Dedifferentiated amniotic fluid mesenchymal stem cell (primary cell): ENCODE measurements around the gene SETDB1.
A peak's percentile ranks its signal among the peaks of the same experiment; 100 is the strongest.

Experiments used
- DNase-seq: peaks from one replicate; pipeline ENCODE4 v3.0.0-alpha.2; 2016; ENCODE audit errors: extremely low spot score

Gene SETDB1

GRCh38 chr1:150931773-150932172 lies 5.6 kb downstream of the SETDB1 start:
- DNase-seq: no peak

DNA sequence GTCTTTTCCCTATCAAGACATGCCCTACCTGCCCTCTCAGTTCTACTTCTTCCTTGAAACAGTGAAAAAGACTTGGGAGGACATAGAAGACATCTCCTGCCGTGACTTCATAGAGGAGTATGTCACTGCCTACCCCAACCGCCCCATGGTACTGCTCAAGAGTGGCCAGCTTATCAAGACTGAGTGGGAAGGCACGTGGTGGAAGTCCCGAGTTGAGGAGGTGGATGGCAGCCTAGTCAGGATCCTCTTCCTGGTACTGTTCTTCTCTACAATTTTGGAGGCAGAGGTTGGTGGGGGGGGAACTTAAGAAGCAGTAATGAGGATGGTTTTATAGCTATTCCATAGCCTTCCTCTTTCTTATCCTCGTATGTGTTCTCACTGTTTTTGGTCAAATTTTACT lies 18.7 kb downstream of the SETDB1 start:
- DNase-seq: no peak

DNA sequence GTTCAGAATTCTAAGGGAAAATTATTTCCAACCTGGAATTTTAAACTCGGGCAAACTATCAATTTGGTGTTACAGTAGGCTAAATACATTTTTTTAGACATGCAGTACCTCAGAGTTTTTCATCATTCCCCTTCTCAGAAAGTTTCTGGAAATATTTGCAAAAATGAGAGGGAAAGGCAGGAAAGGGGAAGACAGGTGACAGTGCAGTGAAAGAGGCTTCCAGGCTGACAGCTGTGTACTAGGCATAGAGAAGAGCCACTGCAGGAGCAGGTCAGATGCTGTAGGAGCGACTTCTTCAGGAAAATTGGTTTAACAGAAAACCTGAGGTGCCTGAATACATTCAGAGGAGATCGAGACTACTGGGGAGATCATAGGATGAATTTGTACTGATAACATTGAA lies 28.5 kb downstream of the SETDB1 start:
- no peak for DNase-seq

DNA sequence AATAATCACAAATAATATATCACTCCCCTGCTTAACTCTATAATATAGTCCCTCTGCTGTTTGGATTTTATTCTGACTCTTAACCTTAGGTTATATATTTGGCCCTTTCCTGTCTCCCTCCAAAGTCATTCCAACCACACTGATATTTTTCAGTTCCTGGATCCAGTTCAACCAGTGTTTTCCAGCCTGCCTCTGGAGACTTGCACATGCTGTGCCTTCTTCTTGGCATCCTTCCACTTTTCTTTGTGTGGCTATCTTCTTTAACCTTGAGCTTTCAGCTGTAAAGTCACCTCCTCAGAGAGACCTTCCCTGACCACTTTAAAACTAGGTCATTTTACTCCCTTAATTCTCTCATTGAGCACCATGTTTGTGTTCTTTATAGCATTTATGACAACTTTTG lies 29.1 kb downstream of the SETDB1 start:
- no peak for DNase-seq

GRCh38 chr1:150957666-150958065 lies 31.5 kb downstream of the SETDB1 start:
- no peak for DNase-seq

- no peak for DNase-seq
Observed at GRCh38 chr1:150960646-150961045, 34.5 kb downstream of the SETDB1 start.

GRCh38 chr1:150961756-150962155 lies 35.6 kb downstream of the SETDB1 start:
- DNase-seq: no peak

DNA sequence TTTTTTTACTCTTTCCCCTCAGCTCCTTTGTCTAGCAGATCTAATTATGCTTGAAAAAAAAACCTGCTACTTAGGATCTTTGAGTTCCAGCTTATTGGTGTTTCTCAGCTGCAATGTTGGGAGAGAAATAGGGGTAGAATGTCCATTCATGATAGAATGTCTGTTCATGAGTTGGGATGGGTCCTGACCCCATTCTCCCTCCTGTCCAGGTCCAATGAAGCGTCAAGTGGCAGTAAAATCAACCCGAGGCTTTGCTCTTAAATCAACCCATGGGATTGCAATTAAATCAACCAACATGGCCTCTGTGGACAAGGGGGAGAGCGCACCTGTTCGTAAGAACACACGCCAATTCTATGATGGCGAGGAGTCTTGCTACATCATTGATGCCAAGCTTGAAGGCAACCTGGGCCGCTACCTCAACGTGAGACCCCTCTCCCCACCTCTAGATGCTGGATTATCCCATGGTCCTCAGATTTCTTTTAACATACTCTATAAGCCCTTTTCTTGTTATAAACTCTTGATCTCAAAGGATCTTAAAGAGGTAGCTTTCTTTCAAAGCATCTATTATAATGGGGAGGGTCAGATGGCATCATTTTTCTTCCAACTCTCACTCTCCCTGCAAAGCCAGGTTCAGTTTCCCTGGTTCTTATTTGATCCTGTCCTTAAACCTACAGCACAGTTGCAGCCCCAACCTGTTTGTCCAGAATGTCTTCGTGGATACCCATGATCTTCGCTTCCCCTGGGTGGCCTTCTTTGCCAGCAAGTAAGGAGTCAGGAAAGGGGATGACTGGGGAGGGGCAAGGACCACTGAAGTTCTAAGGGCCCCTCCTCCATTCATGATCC lies 37.4 kb downstream of the SETDB1 start:
- DNase-seq: no peak

- no peak for DNase-seq
Observed at GRCh38 chr1:150964164-150964489, 38.0 kb downstream of the SETDB1 start.

- DNase-seq: no peak
Observed at GRCh38 chr1:150965605-150966004, 39.4 kb downstream of the SETDB1 start.

GRCh38 chr1:150966011-150966410 lies 39.8 kb downstream of the SETDB1 start:
- DNase-seq: no peak

DNA sequence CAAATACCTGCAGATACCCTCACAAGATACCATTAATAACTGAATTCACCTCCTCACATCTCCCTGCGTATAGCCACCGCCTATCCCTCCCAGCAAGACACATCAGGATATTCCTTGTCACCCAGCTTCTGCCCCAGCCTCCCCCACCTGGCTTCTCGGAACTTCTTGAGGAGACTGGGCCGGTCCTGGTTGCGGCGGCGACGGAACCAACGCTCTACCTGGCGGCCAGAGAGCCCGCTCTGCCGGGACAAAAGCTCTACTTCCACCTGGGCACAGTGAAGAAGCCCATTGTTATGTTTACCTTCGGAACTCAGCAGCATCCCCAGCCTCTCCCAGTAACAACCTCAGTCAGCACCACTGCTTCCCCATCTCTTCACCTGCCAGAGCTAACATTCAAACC lies 41.8 kb downstream of the SETDB1 start:
- DNase-seq: no peak

DNA sequence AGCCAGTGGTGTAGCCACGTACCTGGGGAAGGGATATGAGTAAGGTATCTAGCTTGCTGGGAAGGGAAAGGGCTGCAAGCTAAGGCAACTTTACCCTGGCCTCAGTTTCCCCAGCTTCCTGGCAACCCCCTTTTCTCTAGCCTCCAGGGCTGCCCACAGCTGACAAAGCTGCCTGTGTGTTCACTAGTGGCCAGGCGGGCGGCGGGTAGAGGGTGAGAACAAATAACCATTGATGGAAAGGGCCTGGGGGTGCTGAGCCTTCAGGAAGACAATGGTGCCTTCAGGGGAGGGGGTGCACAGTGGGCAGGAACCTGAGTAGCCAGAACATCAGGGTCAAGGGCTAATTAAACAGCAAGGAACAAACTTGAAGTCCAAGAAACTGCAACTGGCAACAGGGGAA lies 42.3 kb downstream of the SETDB1 start:
- DNase-seq: no peak

DNA sequence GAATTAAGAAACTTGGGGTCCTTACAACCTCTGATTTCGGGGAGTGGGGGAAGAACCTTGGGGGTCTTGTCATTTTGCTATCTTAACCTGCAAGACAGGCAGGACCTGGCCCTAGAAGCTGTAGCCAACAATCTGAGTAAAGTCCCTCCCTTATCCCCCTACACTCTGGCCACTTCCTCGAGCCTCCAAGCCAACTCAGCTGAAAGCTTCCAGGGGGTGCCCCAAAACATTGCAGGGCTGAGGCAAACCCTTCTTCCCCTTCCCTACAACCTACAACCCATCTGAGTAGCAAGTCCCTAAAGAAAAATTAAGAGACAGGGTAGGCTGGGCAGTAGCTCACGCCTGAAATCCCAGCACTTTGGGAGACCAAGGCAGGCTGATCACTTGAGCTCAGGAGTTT lies 43.5 kb downstream of the SETDB1 start:
- DNase-seq: no peak

DNA sequence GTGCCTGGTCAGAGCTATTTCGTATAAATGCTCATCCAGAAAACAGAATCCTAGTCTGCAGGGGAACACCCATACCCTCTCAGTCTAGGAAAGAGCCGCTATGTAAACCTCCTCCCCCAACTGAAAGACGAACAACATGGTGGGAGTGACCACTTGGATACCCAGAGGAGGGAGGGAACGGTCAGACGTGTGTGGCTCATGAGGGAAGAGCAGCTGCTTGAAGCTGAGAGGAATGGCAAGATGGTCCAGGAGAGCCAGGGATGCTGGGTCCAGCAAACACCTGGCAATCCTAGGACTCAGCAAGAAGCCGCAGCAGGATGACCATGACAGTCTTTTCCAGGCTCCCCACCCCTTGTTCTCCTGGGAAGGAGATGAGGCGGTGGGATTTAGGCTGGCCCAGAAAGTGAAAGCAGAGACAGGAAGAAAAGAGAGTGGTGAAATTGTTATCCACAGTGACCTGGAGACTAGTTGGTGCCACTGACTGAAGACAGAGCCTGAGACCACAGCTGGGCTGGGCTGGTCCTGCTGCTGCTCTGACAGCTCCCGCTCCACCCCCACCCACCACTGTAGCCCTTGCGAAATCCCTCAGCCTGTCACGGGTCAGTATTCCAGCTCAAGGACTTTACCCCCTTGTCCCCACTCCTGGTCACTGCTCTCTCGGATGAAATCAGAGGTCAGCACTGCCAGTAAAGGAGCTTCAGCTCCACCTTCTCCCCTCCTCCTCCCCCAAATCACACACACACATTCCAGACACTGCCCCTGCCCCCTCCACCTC lies 44.8 kb downstream of the SETDB1 start:
- DNase-seq: peak; percentile 30

- no peak for DNase-seq
Observed at GRCh38 chr1:150971583-150972416, 45.6 kb downstream of the SETDB1 start.

DNA sequence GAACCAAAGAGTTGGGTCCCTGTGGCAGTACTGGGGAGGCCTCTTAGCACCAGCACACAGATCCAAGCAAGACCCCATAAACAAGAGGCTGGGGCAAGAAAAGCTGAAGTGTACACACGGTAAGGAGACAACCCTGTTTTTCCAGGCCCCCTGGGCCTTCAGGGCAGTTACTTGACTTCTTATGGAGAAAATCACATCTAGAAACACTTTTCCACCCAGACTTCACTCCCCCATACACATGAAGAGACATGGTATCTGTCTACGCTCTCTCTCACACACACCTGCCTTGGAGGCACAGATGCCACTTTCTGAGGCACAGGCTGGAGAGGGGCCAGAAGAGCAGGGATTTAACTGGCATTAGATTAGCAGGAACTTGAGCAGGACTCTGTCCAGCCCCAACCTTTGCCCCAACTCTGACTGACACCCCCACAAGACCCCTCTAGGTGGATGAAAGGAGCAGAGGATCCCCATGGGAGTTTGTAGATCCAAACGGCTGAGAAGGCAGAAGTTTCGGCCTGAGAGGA lies 46.3 kb downstream of the SETDB1 start:
- no peak for DNase-seq

- DNase-seq: no peak
Observed at GRCh38 chr1:150973258-150973835, 47.2 kb downstream of the SETDB1 start.

GRCh38 chr1:150973836-150974579 lies 47.8 kb downstream of the SETDB1 start:
- no peak for DNase-seq

DNA sequence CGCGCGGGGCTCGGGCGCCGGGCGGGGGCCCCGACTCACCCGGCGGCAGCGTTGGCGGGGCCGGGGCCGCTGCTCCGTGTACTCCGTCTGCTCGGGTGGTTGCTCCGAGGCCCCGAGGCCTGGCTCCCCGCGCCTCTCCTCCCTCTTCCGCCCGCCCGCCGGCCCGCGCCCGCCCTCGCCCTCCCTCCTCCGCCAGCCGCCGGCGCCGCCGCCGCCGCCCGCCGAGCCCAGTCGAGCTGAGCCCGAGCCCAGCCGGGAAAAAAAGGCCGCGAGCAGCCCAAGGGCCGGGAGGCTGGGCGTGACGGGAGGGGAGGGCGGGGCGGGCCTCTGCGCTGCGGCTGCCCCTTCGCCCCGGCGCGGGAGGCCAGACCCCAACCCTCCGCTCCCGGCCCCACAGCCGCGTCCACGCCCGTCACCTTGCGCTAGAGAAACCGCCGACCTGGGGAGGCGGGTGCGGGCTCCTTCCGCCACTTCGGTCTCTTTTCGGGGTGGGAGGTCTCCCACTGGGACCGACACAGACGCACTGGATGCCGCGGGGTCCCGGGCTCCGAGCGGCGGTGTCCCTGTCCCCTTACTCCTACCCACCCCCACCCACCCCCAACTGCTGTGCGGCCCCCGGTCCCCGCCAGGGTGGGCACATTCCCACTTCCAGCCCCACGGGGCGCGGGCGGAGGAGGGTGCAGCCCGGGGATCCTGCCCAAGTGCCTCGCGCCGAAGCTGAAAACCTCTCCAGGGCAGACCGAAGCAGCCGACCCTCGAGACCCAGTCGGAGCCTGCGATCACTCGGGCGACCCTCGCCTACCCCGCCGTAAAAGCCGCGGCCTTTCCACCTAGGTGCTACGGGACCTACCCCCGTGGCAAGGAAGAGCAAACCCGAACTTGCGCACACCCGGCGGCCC lies 48.7 kb downstream of the SETDB1 start, which contains the start of gene CERS2:
Gene CERS2 (minus strand): TSS at position 256 of the 899 bp plus-strand sequence. CDS start 5,745 bp downstream, outside the sequence.
- peak; percentile 76 for DNase-seq
